K562 (cell line): ENCODE measurements around the gene VAMP4. TPM values are rescaled to one million over a fixed set of nuclear protein-coding genes. Genes with fewer than 3 reads are reported as not detected.

Source experiments
- ATAC-seq: fragments of 200-7000 bp; cut with Tn5 transposase; 3 replicates; pipeline ENCODE4 v1.9.1; 2020; ENCODE audit warnings: moderate library complexity
- BruUV-seq: library from RNA; stranded (reverse); fragments of 400-500 nt; replicated peaks from 2 replicates; lab custom pipeline; 2021; lab: Mats Ljungman, UMichigan
- CTCF ChIA-PET: fragments of 300-600 bp; formaldehyde crosslinking; extraction: SDS; loops from one replicate; lab custom pipeline; 2021; ENCODE audit warnings: low intra/inter-chr PET ratio; lab: Yijun Ruan, JAX
- POLR2A ChIA-PET: fragments of 300-600, 350-650 bp; sonication (Branson Sonifier 250); formaldehyde crosslinking; extraction: SDS; loops from one replicate; lab custom pipeline; 2021; ENCODE audit warnings: antibody characterized with exemption, inconsistent platforms; lab: Yijun Ruan, JAX
- DNase-seq, 4 experiments: peaks; one replicate each; pipeline versions ENCODE4 v3.0.0 to v3.0.0-alpha.2; 2011 to 2018; ENCODE audit warnings: low spot score in 3 of 4, mixed read lengths in 3 of 4; ENCODE audit errors: extremely low read depth in 1 of 4
- FAIRE-seq: peaks from 2 replicates; lab custom pipeline; 2011; peaks lifted over from hg19 to GRCh38; lab: Jason Lieb, UNC
- H2AFZ ChIP-seq: 2 replicates; pipeline ENCODE4 v1.6.0; 2011; ENCODE audit warnings: low read depth, low read length, control low read depth, inconsistent platforms
- H3K27ac ChIP-seq: fragments of 200-600 bp; 3 replicates; pipeline ENCODE4 v1.8.0; 2011; ENCODE audit warnings: low read depth, mild to moderate bottlenecking, control low read depth, inconsistent platforms, low read length, moderate library complexity, mixed read lengths; ENCODE audit errors: extremely low read depth
- H3K27me3 ChIP-seq, 2 experiments: fragments of 300-600 bp in 1 of 2; 2 replicates in 1 of 2; 3 replicates in 1 of 2; pipeline versions ENCODE4 v1.6.0 to v1.8.0; 2011; ENCODE audit warnings: inconsistent platforms in 2 of 2, low read length in 2 of 2, mild to moderate bottlenecking in 1 of 2, mixed read lengths in 1 of 2, moderate library complexity in 1 of 2; ENCODE audit not compliant: control insufficient read depth in 2 of 2, insufficient read depth in 2 of 2
- H3K36me3 ChIP-seq: fragments of 300-600 bp; 3 replicates; pipeline ENCODE4 v1.8.0; 2011; ENCODE audit warnings: mild to moderate bottlenecking, low read length, inconsistent platforms; ENCODE audit not compliant: control insufficient read depth, insufficient read depth
- H3K4me1 ChIP-seq, 2 experiments: fragments of 200-600 bp in 1 of 2; replicated peaks in 1 of 2; 2 replicates in 1 of 2; 3 replicates in 1 of 2; pipeline versions ENCODE4 v1.5.1 to v1.8.0; 2011; ENCODE audit warnings: inconsistent platforms in 2 of 2, low read length in 2 of 2, mild to moderate bottlenecking in 1 of 2, mixed read lengths in 1 of 2, moderate library complexity in 1 of 2; ENCODE audit not compliant: control insufficient read depth in 2 of 2, insufficient read depth in 2 of 2
- H3K4me2 ChIP-seq: 2 replicates; pipeline ENCODE4 v1.6.1; 2011; ENCODE audit warnings: low read length, control low read depth, inconsistent platforms, mixed read lengths; ENCODE audit not compliant: insufficient read depth
- H3K4me3 ChIP-seq: fragments of 200-600 bp; sonication (generic), shearing (Covaris generic); 2 replicates; pipeline ENCODE4 v1.5.1; 2016; ENCODE audit warnings: control low read depth, inconsistent platforms
- H3K79me2 ChIP-seq: fragments of 200-600 bp; 3 replicates; pipeline ENCODE4 v1.8.0; 2011; ENCODE audit warnings: low read length, inconsistent platforms; ENCODE audit not compliant: control insufficient read depth, insufficient read depth
- H3K9ac ChIP-seq, 2 experiments: 2 replicates each; pipeline versions ENCODE4 v1.6.0 to v1.6.1; 2011; ENCODE audit warnings: low read depth in 2 of 2, low read length in 2 of 2, control low read depth in 1 of 2, inconsistent platforms in 1 of 2, mild to moderate bottlenecking in 1 of 2, mixed read lengths in 1 of 2; ENCODE audit not compliant: insufficient read depth in 1 of 2
- H3K9me1 ChIP-seq: one replicate; pipeline ENCODE4 v1.6.0; 2011; ENCODE audit warnings: inconsistent platforms, mild to moderate bottlenecking, low read length, moderate library complexity; ENCODE audit not compliant: control insufficient read depth, insufficient read depth
- H3K9me3 ChIP-seq: replicated peaks from 2 replicates; pipeline ENCODE4 v1.5.1; 2011; ENCODE audit warnings: low read depth, low read length, inconsistent platforms; ENCODE audit not compliant: control insufficient read depth, insufficient read depth
- H4K20me1 ChIP-seq: replicated peaks from 2 replicates; pipeline ENCODE4 v1.6.1; 2011; ENCODE audit warnings: low read length, inconsistent platforms, mixed read lengths; ENCODE audit not compliant: control insufficient read depth, insufficient read depth
- BCLAF1 ChIP-seq, 2 experiments: fragments of 450-650 bp in 1 of 2; IDR thresholded peaks; 2 replicates each; pipeline ENCODE4 v1.6.1; 2011 to 2017; ENCODE audit warnings: low read depth in 2 of 2, antibody characterized with exemption in 1 of 2, borderline replicate concordance in 1 of 2, low read length in 1 of 2, mild to moderate bottlenecking in 1 of 2, mixed read lengths in 1 of 2; ENCODE audit not compliant: control insufficient read depth in 1 of 2
- EZH2 ChIP-seq: IDR thresholded peaks from 2 replicates; pipeline ENCODE4 v1.6.1; 2012; ENCODE audit warnings: low read depth, mild to moderate bottlenecking, inconsistent platforms, low read length, borderline replicate concordance
- FOXK2 ChIP-seq, 2 experiments: fragments of 450-650 bp; IDR thresholded peaks in 1 of 2; conservative IDR thresholded peaks in 1 of 2; 2 replicates each; pipeline ENCODE4 v1.6.1; 2016; ENCODE audit warnings: low read depth in 2 of 2, mild to moderate bottlenecking in 1 of 2
- KDM4B ChIP-seq, 2 experiments: fragments of 450-650 bp in 1 of 2; sonication (generic) in 1 of 2; IDR thresholded peaks; 2 replicates each; pipeline ENCODE4 v1.6.1; 2016 to 2017; ENCODE audit warnings: borderline replicate concordance in 2 of 2, antibody characterized with exemption in 1 of 2, low read depth in 1 of 2, mild to moderate bottlenecking in 1 of 2
- NR2F6 ChIP-seq: fragments of 450-650 bp; formaldehyde crosslinking; IDR thresholded peaks from 2 replicates; pipeline ENCODE4 v1.4.0; 2020; ENCODE audit warnings: mild to moderate bottlenecking
- POLR2H ChIP-seq: IDR thresholded peaks from 2 replicates; pipeline ENCODE4 v1.6.1; 2016; ENCODE audit warnings: missing genetic modification characterization, low read depth, mild to moderate bottlenecking, control low read depth, missing compliant biosample characterization, moderate library complexity
- RBM39 ChIP-seq: fragments of 200-400 bp; formaldehyde crosslinking; optimal IDR thresholded peaks from 2 replicates; pipeline ENCODE3; 2018; ENCODE audit warnings: low read depth, low read length
- RREB1 ChIP-seq: fragments of 250-450 bp; sonication (Bioruptor Pico); IDR thresholded peaks from 2 replicates; pipeline ENCODE4 v1.4.0; 2020
- STAG1 ChIP-seq: sonication (generic); formaldehyde crosslinking; IDR thresholded peaks from 2 replicates; pipeline ENCODE4 v1.5.0; 2020; ENCODE audit warnings: missing genetic modification reagents, borderline replicate concordance
- STAT5B ChIP-seq: fragments of 250-450 bp; sonication (Bioruptor Pico); IDR thresholded peaks from 2 replicates; pipeline ENCODE4 v1.8.0; 2021; ENCODE audit warnings: mild to moderate bottlenecking, inconsistent platforms
- TCFL5 ChIP-seq: fragments of 250-450 bp; sonication (Bioruptor Pico); conservative IDR thresholded peaks from 2 replicates; pipeline ENCODE4 v1.6.1; 2021; ENCODE audit warnings: mild to moderate bottlenecking, moderate library complexity, matching md5 sums
- ZNF253 ChIP-seq: fragments of 250-450 bp; sonication (Bioruptor Pico); conservative IDR thresholded peaks from 2 replicates; pipeline ENCODE4 v1.6.1; 2021; ENCODE audit warnings: mild to moderate bottlenecking
- WGBS: fragments of 100-300 bp; shearing (Covaris generic); methylation state at CpG from one replicate; pipeline ENCODE4 v1.1.6; 2016; ENCODE audit warnings: low coverage, mixed read lengths; ENCODE audit not compliant: insufficient coverage; ENCODE audit errors: missing lambda C conversion rate; 5-methylcytosine and 5-hydroxymethylcytosine counted together
- in situ Hi-C: fragments of 300-500 bp; cut with MboI; formaldehyde crosslinking; loops from 4 replicates; pipeline ENCODE4 v1.15.0; 2018; ENCODE audit warnings: inconsistent platforms, mixed read lengths
- intact Hi-C: fragments of 100-400 bp; cut with micrococcal nuclease; formaldehyde crosslinking; loops from 2 replicates; pipeline ENCODE4 v1.14.2; 2022
- polyA plus RNA-seq, 8 experiments: library from polyadenylated mRNA; depleted of rRNA in 4 of 8; stranded (reverse) in 5 of 8; unstranded in 3 of 8; fragments of >200 nt; fragmentation: Nextera tagmentation in 2 of 8; fragmentation: Illumina TruSeq in 1 of 8; extraction: Ambion mirVana in 2 of 8; extraction: Trizol in 1 of 8; gene quantifications; 2 replicates each; pipeline versions ENCODE4 v1.2.1 to v1.2.3, GENCODE V29; 2011 to 2014; ENCODE audit warnings: inconsistent platforms in 1 of 8, missing spikeins in 1 of 8
- total RNA-seq, 7 experiments: library from RNA; depleted of rRNA in 6 of 7; stranded (reverse); fragments of >200 nt in 6 of 7; fragmentation: Illumina TruSeq in 2 of 7; extraction: Trizol in 2 of 7; gene quantifications; 2 replicates each; pipeline versions ENCODE4 v1.2.1 to v1.2.3, GENCODE V29; 2011 to 2021; ENCODE audit warnings: low replicate concordance in 1 of 7

The VAMP4 gene
- total and polyA plus RNA-seq, 9 of the 15 experiments (the other 6 are each of a cell fraction or from before 2014, with no cell fraction given): 3.3 to 21.4 (median 11.9) TPM

- Histone ChIP-seq H3K27ac (peak overlapping the region; percentile 94), H3K9me1 (no peaks in the 10 kb centered on the region), H3K4me1 (peaks cover 12 to 27% of the 10 kb centered on the region in 2 experiments; a peak in 4 of 5 replicates), H3K9ac (peak overlapping the region; percentile 87 to 98; a peak in 3 of 4 replicates), H3K27me3 (no peaks in the 10 kb centered on the region), H3K36me3 (peaks cover 8% of the 10 kb centered on the region; the same call in 1 of the 3 replicates), H3K79me2 (peaks cover 41% of the 10 kb centered on the region), H3K9me3 (no peaks in the 10 kb centered on the region), H4K20me1 (no peaks in the 10 kb centered on the region), H3K4me2 (peak overlapping the region; percentile 98), H2AFZ (peak overlapping the region; percentile 99), H3K4me3 (peak overlapping the region; percentile 92)
- ATAC-seq (peak; percentile 64), DNase-seq (peak; percentile 44 to 70 (median 50)), FAIRE-seq (no peak)
- POLR2A ChIA-PET: interaction anchor here (0.7 to 4.6 kb wide), 7 partner anchors 11 to 1831 kb away, joined by 3 to 31 read pairs (median 4); partner anchors contain the start of gene METTL13
- in situ Hi-C loops: no loop called here
- CTCF ChIA-PET: no interaction called here
- BruUV-seq: no TSS peak
- WGBS: 0% methylated on average over 14 of the region's 14 CpGs
- intact Hi-C loops: loop anchor here (1.0 to 10.0 kb wide), 3 partner anchors 20 to 258 kb away; partner anchors contain the start of genes METTL13 and PRRC2C
- peak; percentile 9 to 21; a peak in 2 of 4 replicates for TF ChIP-seq FOXK2 (conservative IDR thresholded peaks at IDR 0.05 in 1 of 2, IDR thresholded peaks at IDR 0.05 in 1 of 2; ENCODE audit: low read depth in 2 of 2)
- peak; percentile 32; the same call in 1 of the 2 replicates for TF ChIP-seq POLR2H (tag)
- no peak for TF ChIP-seq EZH2
- TF ChIP-seq RREB1 (CRISPR knock-in tag): no peak
- no peak for TF ChIP-seq KDM4B (IDR thresholded peaks at IDR 0.05; ENCODE audit: borderline replicate concordance in 2 of 2, low read depth in 1 of 2)
- TF ChIP-seq ZNF253 (CRISPR knock-in tag): no peak
- no peak for TF ChIP-seq STAT5B (CRISPR knock-in tag)
- no peak for TF ChIP-seq TCFL5 (CRISPR knock-in tag)
- no peak for TF ChIP-seq NR2F6
- TF ChIP-seq STAG1 (CRISPR knock-in tag): no peak
- no peak for TF ChIP-seq BCLAF1 (IDR thresholded peaks at IDR 0.05; ENCODE audit: borderline replicate concordance in 1 of 2, control insufficient read depth in 1 of 2, low read depth in 2 of 2, low read length in 1 of 2)
- TF ChIP-seq RBM39: no peak
Observed at GRCh38 chr1:171742577-171742922, 685 bp upstream of the VAMP4 start.
